Glutamatergic neuron (in vitro differentiated cells): ENCODE results near the gene THSD4. TPM values are rescaled to one million over a fixed set of nuclear protein-coding genes. Genes with fewer than 3 reads are reported as not detected.
"Not testable (repeated sequence)": the region's sequence is repeated elsewhere in the genome, so short reads cannot be mapped to it uniquely, and the experiment has no call there.

Experiments
- DNase-seq: peaks from one replicate; pipeline ENCODE4 v3.0.0; 2022
- H3K27ac Mint-ChIP-seq: one replicate; pipeline ENCODE4 v1.8.0; 2020; ENCODE audit warnings: mild to moderate bottlenecking, mixed read lengths, inconsistent platforms; ENCODE audit not compliant: unreplicated experiment
- H3K27me3 Mint-ChIP-seq: one replicate; pipeline ENCODE4 v1.8.0; 2020; ENCODE audit warnings: mild to moderate bottlenecking, moderate library complexity, mixed read lengths, inconsistent platforms; ENCODE audit not compliant: unreplicated experiment
- H3K36me3 Mint-ChIP-seq: one replicate; pipeline ENCODE4 v1.8.0; 2020; ENCODE audit warnings: mild to moderate bottlenecking, mixed read lengths, inconsistent platforms; ENCODE audit not compliant: unreplicated experiment
- H3K4me1 Mint-ChIP-seq: one replicate; pipeline ENCODE4 v1.8.0; 2020; ENCODE audit warnings: mild to moderate bottlenecking, low read depth, mixed read lengths, inconsistent platforms; ENCODE audit not compliant: unreplicated experiment
- H3K4me3 Mint-ChIP-seq: one replicate; pipeline ENCODE4 v1.8.0; 2020; ENCODE audit warnings: mild to moderate bottlenecking, mixed read lengths, inconsistent platforms; ENCODE audit not compliant: unreplicated experiment
- H3K9me3 Mint-ChIP-seq: one replicate; pipeline ENCODE4 v1.8.0; 2020; ENCODE audit warnings: mild to moderate bottlenecking, moderate library complexity, mixed read lengths, inconsistent platforms; ENCODE audit not compliant: unreplicated experiment
- total RNA-seq: library from RNA; stranded (reverse); fragmentation: NEBNext Ultra II Directional; extraction: Animal tissue kit (Norgen Biotek cat#: 25700); gene quantifications from one replicate; pipeline ENCODE4 v1.2.1, GENCODE V29; 2021; ENCODE audit not compliant: unreplicated experiment
- TF ChIP-seq, protein P1 (sequence below): fragments of 200-600 bp; sonication (generic); IDR thresholded peaks from one replicate; pipeline ENCODE4 v1.5.0; 2021; ENCODE audit not compliant: partially characterized antibody, unreplicated experiment

The THSD4 gene
- total RNA-seq, 1 donor from 2014 or later: 12.3 TPM

- Mint-ChIP-seq H3K9me3 (peaks cover 10% of the 10 kb centered on the region), H3K4me3 (no peak overlapping the region), H3K27ac (no peak overlapping the region), H3K27me3 (peaks cover 4% of the 10 kb centered on the region), H3K36me3 (no peaks in the 10 kb centered on the region), H3K4me1 (peaks cover 34% of the 10 kb centered on the region)
- TF ChIP-seq, protein P1, sequence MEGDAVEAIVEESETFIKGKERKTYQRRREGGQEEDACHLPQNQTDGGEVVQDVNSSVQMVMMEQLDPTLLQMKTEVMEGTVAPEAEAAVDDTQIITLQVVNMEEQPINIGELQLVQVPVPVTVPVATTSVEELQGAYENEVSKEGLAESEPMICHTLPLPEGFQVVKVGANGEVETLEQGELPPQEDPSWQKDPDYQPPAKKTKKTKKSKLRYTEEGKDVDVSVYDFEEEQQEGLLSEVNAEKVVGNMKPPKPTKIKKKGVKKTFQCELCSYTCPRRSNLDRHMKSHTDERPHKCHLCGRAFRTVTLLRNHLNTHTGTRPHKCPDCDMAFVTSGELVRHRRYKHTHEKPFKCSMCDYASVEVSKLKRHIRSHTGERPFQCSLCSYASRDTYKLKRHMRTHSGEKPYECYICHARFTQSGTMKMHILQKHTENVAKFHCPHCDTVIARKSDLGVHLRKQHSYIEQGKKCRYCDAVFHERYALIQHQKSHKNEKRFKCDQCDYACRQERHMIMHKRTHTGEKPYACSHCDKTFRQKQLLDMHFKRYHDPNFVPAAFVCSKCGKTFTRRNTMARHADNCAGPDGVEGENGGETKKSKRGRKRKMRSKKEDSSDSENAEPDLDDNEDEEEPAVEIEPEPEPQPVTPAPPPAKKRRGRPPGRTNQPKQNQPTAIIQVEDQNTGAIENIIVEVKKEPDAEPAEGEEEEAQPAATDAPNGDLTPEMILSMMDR: no peak
- DNase-seq: no peak
Observed at GRCh38 chr15:71203586-71204474, 88.6 kb downstream of the THSD4 start.

GRCh38 chr15:71207141-71207540, 91.9 kb downstream of the THSD4 start:
- Mint-ChIP-seq H3K36me3 (peaks cover 7% of the 10 kb centered on the region), H3K27ac (no peak overlapping the region), H3K4me3 (no peak overlapping the region), H3K27me3 (peaks cover 1% of the 10 kb centered on the region), H3K9me3 (peaks cover 5% of the 10 kb centered on the region), H3K4me1 (peaks cover 14% of the 10 kb centered on the region)
- TF ChIP-seq, protein P1: no peak
- DNase-seq: no peak

GRCh38 chr15:71212146-71212545, 96.9 kb downstream of the THSD4 start:
- H3K9me3 Mint-ChIP-seq: peaks cover 1% of the 10 kb centered on the region
- TF ChIP-seq, protein P1: no peak
- DNase-seq: no peak
- no peak overlapping the region for H3K27ac Mint-ChIP-seq
- no peaks in the 10 kb centered on the region for H3K4me1 Mint-ChIP-seq
- peaks cover 7% of the 10 kb centered on the region for H3K36me3 Mint-ChIP-seq
- H3K4me3 Mint-ChIP-seq: no peak overlapping the region
- peaks cover 2% of the 10 kb centered on the region for H3K27me3 Mint-ChIP-seq

- not testable (repeated sequence) for H3K4me1 Mint-ChIP-seq, DNase-seq, H3K27me3 Mint-ChIP-seq, H3K27ac Mint-ChIP-seq, H3K9me3 Mint-ChIP-seq, H3K36me3 Mint-ChIP-seq, H3K4me3 Mint-ChIP-seq
Observed at GRCh38 chr15:71213943-71214342, 98.7 kb downstream of the THSD4 start.

GRCh38 chr15:71215126-71215894, 100.0 kb downstream of the THSD4 start:
- TF ChIP-seq, protein P1: no peak
- no peak overlapping the region for H3K4me3 Mint-ChIP-seq
- H3K27ac Mint-ChIP-seq: no peak overlapping the region
- DNase-seq: no peak
- peaks cover 2% of the 10 kb centered on the region for H3K27me3 Mint-ChIP-seq
- H3K4me1 Mint-ChIP-seq: no peaks in the 10 kb centered on the region
- no peaks in the 10 kb centered on the region for H3K36me3 Mint-ChIP-seq
- peaks cover 1% of the 10 kb centered on the region for H3K9me3 Mint-ChIP-seq
